CD4-positive, alpha-beta T cell treated with Interleukin-4 for 4 hours (primary cell): Measurements from ENCODE around the gene TMEM117.
A peak's percentile ranks its signal among the peaks of the same experiment; 100 is the strongest.
"Not testable (repeated sequence)": the region's sequence is repeated elsewhere in the genome, so short reads cannot be mapped to it uniquely, and the experiment has no call there.

Experiments used
- DNase-seq: peaks from one replicate; pipeline ENCODE4 v3.0.0-alpha.2; 2020

The TMEM117 gene

DNA sequence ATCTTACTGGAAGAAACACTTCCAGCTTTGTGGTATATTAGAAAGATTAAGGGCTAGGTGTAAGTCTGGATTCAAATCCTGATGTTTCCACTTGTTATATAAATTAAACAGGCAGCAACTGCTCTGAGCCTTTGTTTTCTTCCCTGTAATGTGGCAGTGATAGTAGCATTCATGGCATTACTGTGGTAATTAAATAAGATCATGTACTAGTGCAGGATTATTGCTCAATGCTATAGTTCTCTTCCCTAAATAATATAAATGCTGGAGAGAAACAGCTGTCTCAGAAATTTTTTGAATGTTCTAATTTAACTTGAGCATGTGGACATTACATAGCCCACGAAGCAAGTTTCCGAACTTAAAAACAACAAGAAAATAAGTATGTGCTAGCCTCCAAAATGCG is 5.4 kb downstream of the TMEM117 start:
- DNase-seq, result no peak

- DNase-seq, result no peak
Observed at GRCh38 chr12:43842259-43842658, 6.4 kb downstream of the TMEM117 start.

DNA sequence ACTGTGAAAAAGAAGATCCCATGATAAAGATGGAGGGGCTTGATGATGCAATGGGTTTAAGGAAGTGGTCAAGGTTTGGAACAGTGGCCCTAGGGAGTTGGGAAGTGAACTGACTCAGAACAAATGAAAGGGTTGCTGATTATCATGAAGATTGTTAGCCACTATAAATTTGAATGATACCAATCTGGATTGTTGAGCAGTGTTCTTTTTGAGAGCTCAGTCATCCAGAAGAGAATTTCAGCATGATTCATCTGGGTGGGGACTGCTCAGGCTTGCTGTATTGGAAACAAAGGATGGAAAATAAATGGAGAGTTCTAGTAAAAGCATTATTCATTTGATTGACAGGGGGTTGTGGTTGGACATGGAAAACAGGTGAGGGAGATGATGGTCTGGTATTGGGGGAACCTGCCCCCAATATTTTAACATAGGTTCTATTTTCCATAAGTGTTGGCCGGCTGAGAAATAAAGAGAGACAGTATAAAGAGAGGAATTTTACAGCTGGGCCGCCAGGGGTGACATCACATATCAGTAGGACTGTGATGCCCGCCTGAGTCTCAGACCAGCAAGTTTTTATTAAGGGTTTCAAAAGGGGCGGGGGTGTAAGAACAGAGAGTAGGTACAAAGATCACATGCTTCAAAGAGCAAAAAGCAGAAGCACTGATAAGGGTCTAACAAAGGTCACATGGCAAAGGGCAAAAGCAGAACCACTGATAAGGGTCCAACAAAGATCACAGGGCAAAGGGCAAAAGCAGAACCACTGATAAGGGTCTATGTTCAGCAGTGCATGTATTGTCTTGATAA is 11.7 kb downstream of the TMEM117 start:
- DNase-seq, result not testable (repeated sequence)

GRCh38 chr12:43848226-43848507 is 12.3 kb downstream of the TMEM117 start:
- DNase-seq, result no peak

GRCh38 chr12:43848786-43849185 is 12.9 kb downstream of the TMEM117 start:
- no peak for DNase-seq

DNA sequence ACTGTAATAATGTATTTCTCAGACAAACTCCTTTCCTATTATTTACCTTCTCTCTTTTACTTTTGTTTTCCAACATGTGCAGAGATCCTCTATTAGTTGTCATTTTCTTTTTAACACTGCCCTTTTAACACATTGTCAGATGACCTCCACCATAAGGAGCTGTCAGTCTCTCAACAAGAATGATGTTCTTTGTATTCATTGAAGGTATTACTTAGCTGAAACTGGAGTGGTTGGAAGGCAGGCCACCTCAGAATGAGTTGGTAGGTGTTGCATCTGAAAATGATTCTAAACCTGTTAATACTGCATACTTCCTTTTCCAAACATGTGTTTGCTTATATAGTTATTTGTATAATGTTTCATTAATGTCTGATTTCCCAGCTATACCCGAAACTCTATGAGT is 16.9 kb downstream of the TMEM117 start:
- DNase-seq, result no peak

DNA sequence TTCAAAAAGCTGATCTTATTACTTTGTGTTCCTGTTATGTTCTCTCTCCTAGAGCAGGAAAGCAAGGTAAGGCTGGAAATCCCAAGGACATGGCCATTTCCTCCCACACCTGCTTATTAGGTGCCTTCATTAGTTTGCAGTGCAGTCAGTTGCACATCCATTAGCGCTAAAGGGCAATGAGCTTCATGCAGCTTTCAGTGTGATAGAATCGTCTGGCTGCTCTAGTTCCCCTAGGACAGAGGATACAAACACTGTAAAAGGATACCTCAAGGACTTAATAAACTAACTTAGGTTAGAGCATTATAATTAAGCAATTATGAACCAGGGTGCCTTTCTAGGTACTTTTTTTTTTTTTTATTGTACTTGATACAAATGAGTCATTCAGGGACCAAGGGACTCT is 21.1 kb downstream of the TMEM117 start:
- DNase-seq, result no peak

- no peak for DNase-seq
Observed at GRCh38 chr12:43858096-43858495, 22.2 kb downstream of the TMEM117 start.

GRCh38 chr12:43858991-43859390 is 23.1 kb downstream of the TMEM117 start:
- no peak for DNase-seq

- no peak for DNase-seq
Observed at GRCh38 chr12:43861015-43861839, 25.3 kb downstream of the TMEM117 start.

DNA sequence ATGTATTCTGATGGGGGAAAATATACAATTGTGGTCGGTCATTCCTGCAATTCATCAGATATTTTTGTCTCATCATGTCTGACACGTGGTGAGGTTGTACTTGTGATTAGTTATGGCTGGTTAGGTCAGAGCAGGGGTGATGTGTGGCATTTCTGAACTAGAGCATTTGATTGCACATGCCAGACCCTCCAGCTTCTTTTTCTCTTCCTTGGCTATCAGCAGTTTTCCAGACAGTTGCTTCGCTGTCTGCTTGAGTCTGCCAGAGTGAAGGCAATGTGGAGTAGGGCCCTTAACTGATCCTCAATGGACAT is 25.9 kb downstream of the TMEM117 start:
- no peak for DNase-seq

- no peak for DNase-seq
Observed at GRCh38 chr12:43863770-43864366, 28.0 kb downstream of the TMEM117 start.

- not testable (repeated sequence) for DNase-seq
Observed at GRCh38 chr12:43864557-43864956, 28.7 kb downstream of the TMEM117 start.

DNA sequence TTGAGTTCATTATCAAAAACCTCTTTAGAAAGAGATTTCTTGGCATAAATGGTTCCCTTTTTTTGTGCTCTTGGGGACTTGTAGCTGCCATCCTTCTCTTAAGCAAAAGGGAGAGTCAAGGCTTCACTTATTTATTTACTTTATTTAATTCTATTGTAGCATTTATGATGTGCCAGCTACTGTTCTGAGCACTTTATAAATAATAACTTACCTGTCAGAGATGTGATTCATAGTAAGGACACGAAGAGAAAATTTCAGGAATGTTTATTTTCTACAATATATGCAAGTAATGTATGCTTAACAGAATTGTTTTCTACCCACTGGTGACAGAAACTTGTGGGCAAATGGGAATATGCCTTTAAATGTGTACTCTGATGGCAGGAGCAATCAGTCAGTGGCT is 33.3 kb downstream of the TMEM117 start:
- no peak for DNase-seq

DNA sequence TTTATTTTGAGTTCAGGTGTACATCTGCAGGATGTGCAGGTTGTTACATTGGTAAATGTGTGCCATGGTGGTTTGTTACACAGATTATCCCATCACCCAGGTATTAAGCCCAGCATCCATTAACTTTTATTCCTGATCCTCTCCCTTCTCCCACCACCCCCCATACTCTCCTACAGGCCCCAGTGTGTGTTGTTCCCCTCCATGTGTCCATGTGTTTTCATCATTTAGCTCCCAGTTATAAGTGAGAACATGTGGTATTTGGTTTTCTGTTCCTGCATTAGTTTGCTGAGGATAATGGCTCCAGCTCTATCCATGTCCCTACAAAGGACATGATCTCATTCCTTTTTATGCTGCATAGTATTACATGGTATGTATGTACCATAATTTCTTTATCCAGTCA is 33.9 kb downstream of the TMEM117 start:
- not testable (repeated sequence) for DNase-seq

GRCh38 chr12:43871258-43871657 is 35.4 kb downstream of the TMEM117 start:
- DNase-seq, result not testable (repeated sequence)

GRCh38 chr12:43872396-43872795 is 36.5 kb downstream of the TMEM117 start:
- DNase-seq, result no peak

- DNase-seq, result no peak
Observed at GRCh38 chr12:43878050-43878449, 42.2 kb downstream of the TMEM117 start.

- no peak for DNase-seq
Observed at GRCh38 chr12:43880547-43880946, 44.7 kb downstream of the TMEM117 start.

DNA sequence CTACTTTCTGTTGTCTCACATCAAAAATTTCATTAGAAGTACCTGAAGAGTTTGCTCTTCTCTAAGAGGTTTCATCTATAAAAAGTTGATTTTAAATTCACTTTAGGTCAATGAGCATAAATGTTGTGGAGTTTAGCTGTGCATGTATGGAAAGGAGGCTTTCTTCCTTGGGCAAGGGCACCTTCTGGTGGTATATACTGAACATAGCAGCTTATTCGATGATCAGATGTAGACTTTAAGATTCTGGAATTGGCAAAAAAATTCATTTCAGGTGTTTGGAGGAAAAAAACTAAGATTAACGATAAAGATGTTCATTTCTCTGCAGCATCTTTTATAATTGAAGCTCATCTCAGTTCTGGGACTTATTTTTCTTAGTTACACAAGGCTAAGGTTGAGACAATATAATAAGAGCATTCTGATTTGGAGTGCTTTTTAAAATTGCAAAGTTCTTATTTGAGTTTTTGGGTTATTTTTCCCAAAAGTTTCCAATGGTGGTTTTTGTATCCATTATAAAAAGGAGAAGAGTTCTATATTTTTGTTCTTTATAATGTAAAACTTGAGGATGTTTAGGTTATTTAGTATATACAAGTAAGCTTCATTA is 46.8 kb downstream of the TMEM117 start:
- peak; percentile 53 for DNase-seq

- DNase-seq, result no peak
Observed at GRCh38 chr12:43883311-43883710, 47.4 kb downstream of the TMEM117 start.

GRCh38 chr12:43883748-43884147 is 47.9 kb downstream of the TMEM117 start:
- no peak for DNase-seq

DNA sequence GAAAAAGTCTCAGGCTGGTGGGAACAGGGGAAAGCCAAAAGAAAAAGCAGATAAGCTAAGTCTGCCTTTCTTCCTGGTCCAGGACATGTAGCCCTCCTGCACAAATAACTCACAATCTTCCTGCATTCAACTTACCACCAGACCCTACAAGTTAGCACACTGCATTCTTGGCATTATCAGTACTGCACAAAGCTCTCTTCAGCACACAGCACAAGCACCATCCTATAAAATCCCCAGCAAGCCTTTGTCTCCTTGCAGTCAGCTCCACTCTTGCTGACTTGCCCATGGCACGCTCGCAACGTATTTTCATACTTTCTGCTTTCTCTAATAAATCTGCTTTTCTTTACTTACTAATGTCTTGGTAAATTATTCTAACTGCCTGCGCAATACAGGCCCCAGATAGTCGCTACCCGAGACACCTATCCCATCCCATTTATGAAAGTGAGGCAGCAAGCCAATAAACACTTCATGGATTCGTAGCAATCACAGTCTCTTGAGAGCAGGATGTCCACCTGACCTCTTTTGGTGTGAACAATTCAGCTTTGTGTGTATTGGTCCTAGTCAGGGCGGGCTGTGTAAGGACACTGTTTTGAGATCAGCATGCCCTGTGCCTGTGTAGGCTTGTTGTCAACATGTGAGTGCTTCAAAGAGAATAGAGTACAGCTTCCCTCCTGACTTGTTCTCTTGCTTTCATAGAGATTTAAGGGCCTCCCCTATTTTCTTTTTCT is 49.0 kb downstream of the TMEM117 start:
- no peak for DNase-seq
